Hematopoietic multipotent progenitor cell treated with erythropoietin and hydrocortisone succinate and interleukin-3 and kit ligand, for 4 days (in vitro differentiated cells): Measurements from ENCODE around the gene TP53I13.
"Not testable (repeated sequence)": the region's sequence is repeated elsewhere in the genome, so short reads cannot be mapped to it uniquely, and the experiment has no call there.

Experiments
- DNase-seq: peaks from one replicate; pipeline ENCODE4 v3.0.0-alpha.2; 2015

Gene TP53I13, protein sequence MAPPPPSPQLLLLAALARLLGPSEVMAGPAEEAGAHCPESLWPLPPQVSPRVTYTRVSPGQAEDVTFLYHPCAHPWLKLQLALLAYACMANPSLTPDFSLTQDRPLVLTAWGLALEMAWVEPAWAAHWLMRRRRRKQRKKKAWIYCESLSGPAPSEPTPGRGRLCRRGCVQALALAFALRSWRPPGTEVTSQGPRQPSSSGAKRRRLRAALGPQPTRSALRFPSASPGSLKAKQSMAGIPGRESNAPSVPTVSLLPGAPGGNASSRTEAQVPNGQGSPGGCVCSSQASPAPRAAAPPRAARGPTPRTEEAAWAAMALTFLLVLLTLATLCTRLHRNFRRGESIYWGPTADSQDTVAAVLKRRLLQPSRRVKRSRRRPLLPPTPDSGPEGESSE

DNA sequence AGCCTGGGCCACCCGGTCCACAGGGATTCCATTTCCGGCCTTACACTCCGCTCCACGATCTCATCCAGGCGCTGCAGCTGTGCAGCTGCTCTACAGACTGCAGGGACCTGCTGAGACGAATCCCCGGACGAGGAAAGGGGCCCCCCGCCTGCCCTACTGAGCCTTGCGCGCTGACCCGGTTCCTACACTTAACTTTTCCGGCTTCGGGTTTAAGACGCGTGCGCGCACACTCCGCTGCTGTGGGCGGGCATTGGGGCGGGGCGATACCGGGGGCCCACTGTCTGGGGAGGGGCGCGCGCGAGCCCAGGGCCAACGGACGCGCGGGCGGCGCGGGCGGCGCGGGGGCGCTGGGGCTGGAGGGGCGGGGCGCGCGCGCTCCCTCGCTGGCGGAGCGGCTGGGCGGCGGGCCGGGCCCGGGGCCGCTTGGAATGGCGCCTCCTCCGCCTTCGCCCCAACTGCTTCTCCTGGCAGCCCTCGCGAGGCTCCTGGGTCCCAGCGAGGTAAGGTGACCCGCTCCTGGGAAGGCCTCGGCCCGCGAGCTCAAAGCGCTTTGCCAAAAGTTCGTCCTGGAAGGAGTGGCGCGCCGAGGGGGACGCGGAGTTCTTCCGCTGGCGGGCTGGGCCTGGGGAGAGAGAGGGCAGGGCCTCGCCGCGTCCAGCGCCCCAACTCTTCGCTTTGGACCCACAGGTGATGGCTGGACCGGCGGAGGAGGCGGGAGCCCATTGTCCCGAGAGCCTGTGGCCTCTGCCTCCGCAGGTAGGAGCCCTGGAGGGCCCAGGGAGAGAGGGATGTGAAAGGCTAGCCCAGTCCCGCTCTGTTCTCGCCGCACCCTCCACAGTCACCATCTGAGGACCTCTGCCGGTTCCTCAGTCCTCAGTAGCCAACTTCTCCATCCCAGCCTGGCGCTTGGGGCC, at the start of gene TP53I13:
Gene TP53I13, plus strand, starts transcription at position 371 of the 914 bp plus-strand sequence. Its CDS starts 58 bp downstream, at position 429.
- peak; percentile 95 for DNase-seq

DNA sequence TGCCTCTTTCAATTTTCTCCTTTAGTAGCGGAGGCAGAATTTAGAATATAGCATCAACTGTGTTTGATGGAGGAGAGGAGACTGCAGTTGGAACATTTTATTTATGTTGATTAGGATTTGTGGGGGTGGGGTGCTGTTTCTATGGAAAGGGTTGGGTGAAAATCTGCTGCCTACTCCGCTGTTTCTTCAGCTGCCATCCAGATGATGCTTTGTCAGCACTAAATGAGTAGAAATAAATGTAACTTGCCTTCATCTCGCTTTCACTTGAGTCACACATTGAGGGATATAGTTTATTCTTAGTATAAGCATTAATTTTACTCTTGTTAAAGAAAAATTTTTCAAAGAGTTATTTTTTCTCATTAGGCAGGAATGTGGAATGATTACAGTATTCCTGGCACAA, 43.8 kb upstream of the TP53I13 start:
- DNase-seq = no peak

DNA sequence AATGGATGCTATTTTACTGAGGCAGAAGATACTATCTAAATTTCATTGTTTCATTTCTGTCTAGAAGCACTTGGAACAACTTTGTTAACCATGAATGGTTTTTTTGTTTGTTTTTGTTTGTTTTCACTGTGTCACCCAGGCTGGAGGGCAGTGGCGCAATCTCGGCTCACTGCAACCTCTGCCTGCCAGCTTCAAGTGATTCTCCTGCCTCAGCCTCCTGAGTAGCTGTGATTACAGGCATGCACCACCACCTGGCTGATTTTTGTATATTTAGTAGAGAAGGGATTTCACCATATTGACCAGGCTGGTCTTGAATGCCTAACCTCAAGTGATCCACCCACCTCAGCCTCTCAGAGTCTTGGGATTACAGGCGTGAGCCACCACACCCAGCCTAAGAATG, 42.2 kb upstream of the TP53I13 start:
- DNase-seq = no peak

DNA sequence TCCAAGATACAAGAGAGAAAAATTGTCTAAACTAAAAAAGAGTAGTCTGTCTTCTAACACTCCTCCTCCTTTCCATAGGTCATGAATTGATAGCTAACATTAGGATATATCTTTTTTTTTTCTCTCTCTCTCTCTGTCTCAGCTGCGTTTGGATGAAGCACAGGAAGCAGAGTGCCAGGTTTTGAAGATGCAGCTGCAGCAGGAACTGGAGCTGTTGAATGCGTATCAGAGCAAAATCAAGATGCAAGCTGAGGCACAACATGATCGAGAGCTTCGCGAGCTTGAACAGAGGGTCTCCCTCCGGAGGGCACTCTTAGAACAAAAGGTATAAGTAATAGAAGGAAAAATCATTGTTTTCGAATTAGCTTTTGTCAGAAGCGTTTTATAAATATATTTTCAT, 34.5 kb upstream of the TP53I13 start:
- DNase-seq = no peak

DNA sequence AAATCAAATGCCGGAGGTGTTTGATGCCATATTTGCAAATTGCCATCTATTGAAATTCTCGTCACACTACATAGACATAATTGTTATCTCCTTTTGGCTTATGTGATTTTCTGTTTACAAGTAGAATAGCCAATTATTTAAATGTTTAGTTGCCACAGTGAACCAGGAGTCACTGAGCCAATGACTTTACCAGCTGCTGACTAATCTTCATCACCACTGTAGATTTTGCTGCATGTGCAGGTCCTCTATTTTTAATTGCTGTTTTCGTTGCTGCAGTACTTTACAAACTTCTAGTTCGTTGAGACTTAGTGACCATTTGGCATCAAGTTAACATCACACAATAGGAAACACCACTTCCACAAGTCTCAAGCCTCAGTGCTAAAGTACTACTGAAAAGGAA, 24.4 kb upstream of the TP53I13 start:
- DNase-seq = no peak

- DNase-seq = no peak
Measured at GRCh38 chr17:29546085-29546484, 22.4 kb upstream of the TP53I13 start.

DNA sequence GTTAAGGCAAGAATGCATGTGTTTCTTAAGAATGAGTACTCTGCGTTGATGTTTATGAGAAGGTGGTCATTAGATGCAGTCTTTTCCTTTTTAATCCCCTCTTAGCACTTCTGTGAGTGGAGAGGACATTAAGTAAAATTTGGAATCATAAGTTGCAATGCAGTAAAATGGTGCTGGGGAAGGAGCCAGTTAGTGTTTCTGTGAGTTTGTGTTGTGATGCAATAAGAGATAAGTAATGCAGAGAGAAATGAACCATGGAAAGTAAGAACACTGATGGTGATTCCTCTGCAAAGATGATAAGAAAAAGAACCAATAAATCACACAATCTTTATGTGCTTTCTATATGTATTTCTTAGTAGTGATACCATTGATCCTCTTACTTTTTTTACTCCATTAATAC, 21.7 kb upstream of the TP53I13 start:
- DNase-seq = no peak

- DNase-seq = peak; percentile 67
Measured at GRCh38 chr17:29549177-29549923, 19.2 kb upstream of the TP53I13 start.

- DNase-seq = no peak
Measured at GRCh38 chr17:29555840-29556239, 12.7 kb upstream of the TP53I13 start.

GRCh38 chr17:29557085-29557738, 11.3 kb upstream of the TP53I13 start:
- peak; percentile 76 for DNase-seq

- DNase-seq = no peak
Measured at GRCh38 chr17:29557739-29558116, 10.8 kb upstream of the TP53I13 start.

- DNase-seq = not testable (repeated sequence)
Measured at GRCh38 chr17:29558139-29558538, 10.4 kb upstream of the TP53I13 start.

GRCh38 chr17:29559640-29560039, 8.9 kb upstream of the TP53I13 start:
- DNase-seq = no peak

DNA sequence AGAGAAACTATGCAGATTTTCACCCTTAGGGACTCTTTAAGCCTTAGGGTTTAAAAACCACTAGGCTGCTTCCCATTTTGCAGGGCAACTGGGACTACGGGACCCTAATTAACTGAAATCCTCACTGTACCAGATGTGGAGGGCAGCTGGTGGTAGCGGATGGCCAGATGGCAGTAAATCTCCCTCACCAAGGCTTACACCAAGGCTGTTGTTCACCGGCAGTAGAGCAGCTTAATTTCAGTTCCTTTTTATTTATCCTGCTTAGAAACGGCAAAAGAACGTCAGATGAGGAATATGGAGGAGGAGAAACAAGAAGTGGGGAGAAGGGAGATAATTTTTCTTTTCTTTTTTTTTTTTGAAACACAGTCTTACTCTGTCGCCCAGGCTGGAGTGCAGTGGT, 8.2 kb upstream of the TP53I13 start:
- DNase-seq = peak; percentile 58

- peak; percentile 74 for DNase-seq
Measured at GRCh38 chr17:29561554-29562517, 6.7 kb upstream of the TP53I13 start.

GRCh38 chr17:29562615-29563014, 5.9 kb upstream of the TP53I13 start:
- DNase-seq = no peak

GRCh38 chr17:29563816-29564215, 4.7 kb upstream of the TP53I13 start:
- DNase-seq = no peak

DNA sequence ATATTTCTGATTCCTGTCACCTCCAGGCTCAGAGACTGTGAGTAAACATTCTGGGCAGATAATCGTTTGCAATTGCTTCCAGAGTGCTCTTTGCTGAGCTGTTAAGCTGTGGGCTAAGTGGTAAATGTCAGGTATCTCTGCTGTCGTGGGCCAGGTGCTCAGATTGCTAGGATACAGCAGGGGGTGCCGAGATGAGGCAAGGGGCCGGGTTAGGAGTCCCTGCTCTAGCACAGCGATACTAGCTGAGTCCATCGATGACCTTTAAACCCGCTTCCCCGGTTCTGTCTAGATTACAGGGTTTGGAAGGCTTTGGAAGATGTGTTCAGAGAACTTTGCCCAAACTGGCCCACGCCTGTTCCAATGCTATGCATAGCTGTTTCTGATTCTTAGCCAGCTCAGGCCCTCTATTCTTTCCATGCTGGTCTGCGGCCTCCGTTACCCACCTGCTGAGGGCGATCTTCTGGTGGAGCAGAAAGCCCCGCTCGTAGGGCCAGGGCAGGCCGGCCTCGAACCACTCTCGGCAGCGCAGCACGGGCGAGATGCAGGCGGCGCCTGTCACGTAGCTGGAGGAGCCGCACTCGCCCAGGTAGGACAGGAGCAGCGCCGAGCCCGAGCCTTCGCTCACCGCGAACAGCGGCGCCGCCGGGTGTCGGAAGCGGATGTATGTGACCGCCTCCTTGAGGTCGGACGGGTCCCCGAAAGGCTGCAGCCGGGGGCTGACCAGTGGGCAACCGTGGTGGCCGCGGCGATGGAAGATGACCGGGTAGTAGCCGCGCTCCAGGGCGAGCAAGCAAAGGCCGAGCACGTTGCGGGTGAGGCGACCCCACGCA, 2.6 kb upstream of the TP53I13 start:
- peak; percentile 77 for DNase-seq

DNA sequence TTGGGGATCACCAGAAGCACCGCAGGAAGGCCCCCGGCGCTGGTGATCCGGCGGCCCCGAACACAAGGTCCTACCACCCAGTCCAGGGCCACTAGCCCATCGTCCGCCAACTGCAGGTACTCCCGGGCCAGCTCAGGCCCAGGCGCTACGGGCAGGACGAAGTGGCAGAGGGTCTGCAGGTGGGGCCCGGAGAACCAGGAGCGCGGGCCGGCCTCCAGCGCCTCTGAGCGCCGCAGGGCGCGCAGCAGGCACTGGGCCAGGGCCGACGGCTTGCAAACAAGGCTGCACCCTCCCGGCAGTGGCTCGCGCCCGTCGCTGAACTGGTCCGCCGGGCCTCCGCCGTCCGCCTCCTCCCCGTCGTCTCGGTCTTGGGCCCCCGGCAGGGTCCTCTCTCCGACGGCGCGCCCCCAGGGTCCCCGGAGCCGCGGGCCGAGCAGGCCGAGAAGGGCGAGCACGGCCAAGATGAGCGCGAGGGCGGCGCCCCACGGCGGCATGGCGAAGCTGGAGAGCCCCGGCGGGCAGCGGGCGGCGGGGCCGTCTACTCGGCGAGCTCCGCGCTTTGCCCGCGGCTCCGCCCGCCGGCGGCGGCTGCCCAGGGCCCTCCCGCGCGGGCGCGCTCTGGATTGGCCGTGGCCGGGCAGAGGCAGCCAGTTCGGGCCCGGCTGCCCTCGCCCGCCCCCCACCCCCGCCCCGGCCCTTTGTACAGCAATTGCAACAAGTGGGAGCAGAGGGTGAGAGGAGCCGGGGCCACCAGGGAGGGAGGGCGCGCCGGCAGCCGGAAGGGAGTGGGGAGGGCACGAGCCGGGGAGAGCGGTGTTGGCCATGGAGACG, 1.8 kb upstream of the TP53I13 start, which contains the start of gene ABHD15:
Gene ABHD15, minus strand, starts transcription at position 565 of the 831 bp plus-strand sequence. Its CDS starts 71 bp downstream, at position 494.
- DNase-seq = peak; percentile 85

DNA sequence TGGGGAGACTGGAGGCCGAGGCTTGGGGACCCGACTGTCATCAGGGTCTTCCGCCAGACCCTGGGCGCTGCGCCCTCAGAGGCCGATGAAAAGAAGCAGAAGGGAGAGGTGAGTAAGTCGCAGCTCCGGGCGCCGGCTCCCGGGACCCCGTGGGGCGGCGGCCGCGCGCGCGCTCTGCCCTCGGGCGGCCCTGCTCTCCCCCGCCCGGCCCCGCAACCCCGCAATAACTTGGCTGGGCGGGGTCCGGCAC, 1.3 kb upstream of the TP53I13 start:
- no peak for DNase-seq
